ENCODE results near the gene AK8. TPM values are rescaled to one million over a fixed set of nuclear protein-coding genes. Genes with fewer than 3 reads are reported as not detected.
"Not testable (repeated sequence)": the region's sequence is repeated elsewhere in the genome, so short reads cannot be mapped to it uniquely, and the experiment has no call there.

AK8 gene
- total and polyA plus RNA-seq, 12 donors, result 0.09 to 1.0 (median 0.21) TPM; not detected in 6

GRCh38 chr9:132775720-132776119 lies 102.4 kb downstream of the AK8 start:
- Histone ChIP-seq H3K9me3 (peaks cover 0 to 7% (median 0%) of the 10 kb centered on the region in 11 donors), H3K27ac (no peak overlapping the region), H3K4me3 (no peak overlapping the region), H3K4me1 (peaks cover 0 to 3% (median under 1%) of the 10 kb centered on the region in 9 donors), H3K36me3 (no peaks in the 10 kb centered on the region), H3K27me3 (peaks cover 0 to 19% (median 13%) of the 10 kb centered on the region in 7 donors)
- intact Hi-C loops (cut with DNase I), result no loop called here
- DNase-seq (no peak), ATAC-seq (no peak)
- WGBS, 2 donors, result 88 to 91% methylated on average over 4 of the region's 4 CpGs
- TF ChIP-seq CTCF (IDR thresholded peaks at IDR 0.05), result no peak

- Histone ChIP-seq H3K27ac (no peak overlapping the region), H3K9me3 (peaks cover 0 to 7% (median 0%) of the 10 kb centered on the region in 11 donors), H3K4me1 (peaks cover 0 to 8% (median 6%) of the 10 kb centered on the region in 9 donors), H3K27me3 (peaks cover 0 to 12% (median 8%) of the 10 kb centered on the region in 7 donors), H3K36me3 (no peaks in the 10 kb centered on the region), H3K4me3 (no peak overlapping the region)
- DNase-seq (no peak), ATAC-seq (no peak)
- TF ChIP-seq CTCF (IDR thresholded peaks at IDR 0.05), result no peak
- intact Hi-C loops (cut with DNase I), result no loop called here
- 100% methylated on average over 1 of the region's 1 CpG for WGBS, 2 donors
These were observed 103.2 kb downstream of the AK8 start for GRCh38 chr9:132774886-132775285.

- H3K4me1 ChIP-seq, result peaks cover 0 to 15% (median 12%) of the 10 kb centered on the region in 9 donors
- intact Hi-C loops (cut with DNase I), result no loop called here
- DNase-seq (no peak), ATAC-seq (no peak)
- peaks cover 0 to 7% (median 0%) of the 10 kb centered on the region in 11 donors for H3K9me3 ChIP-seq
- H3K36me3 ChIP-seq, result no peaks in the 10 kb centered on the region
- H3K27ac ChIP-seq, result no peak overlapping the region
- no peak for TF ChIP-seq CTCF (IDR thresholded peaks at IDR 0.05)
- H3K27me3 ChIP-seq, result peaks cover 0 to 2% (median 0%) of the 10 kb centered on the region in 7 donors
- WGBS, 2 donors, result 65 to 80% methylated on average over 7 of the region's 7 CpGs
- no peak overlapping the region for H3K4me3 ChIP-seq
These were observed 104.2 kb downstream of the AK8 start for GRCh38 chr9:132773764-132774339.

GRCh38 chr9:132773093-132773492 lies 105.0 kb downstream of the AK8 start:
- ATAC-seq, result no peak
- no peak overlapping the region for H3K27ac ChIP-seq
- no peak overlapping the region for H3K4me3 ChIP-seq
- 83 to 95% methylated on average over 2 of the region's 2 CpGs for WGBS, 2 donors
- no peak for DNase-seq
- H3K27me3 ChIP-seq, result no peaks in the 10 kb centered on the region
- no peak for TF ChIP-seq CTCF (IDR thresholded peaks at IDR 0.05)
- no peaks in the 10 kb centered on the region for H3K36me3 ChIP-seq
- H3K9me3 ChIP-seq, result peaks cover 0 to 7% (median 0%) of the 10 kb centered on the region in 11 donors
- intact Hi-C loops (cut with DNase I), result no loop called here
- H3K4me1 ChIP-seq, result peaks cover 0 to 19% (median 17%) of the 10 kb centered on the region in 9 donors

- intact Hi-C loops (cut with DNase I); DNase-seq; H3K27me3 ChIP-seq; H3K36me3 ChIP-seq; H3K4me3 ChIP-seq; H3K9me3 ChIP-seq; ATAC-seq; H3K27ac ChIP-seq: not testable (repeated sequence)
- H3K4me1 ChIP-seq, result peaks cover 0 to 19% (median 17%) of the 10 kb centered on the region in 9 donors
- 91 to 97% methylated on average over 5 of the region's 5 CpGs for WGBS, 2 donors
These were observed 106.3 kb downstream of the AK8 start for GRCh38 chr9:132771752-132772151.
